Retina (tissue), 1 donor: Measurements from ENCODE around the gene IFNA5.

Experiments used
- DNase-seq: peaks from one replicate; pipeline ENCODE4 v3.0.0-alpha.2; 2016

Gene IFNA5

DNA sequence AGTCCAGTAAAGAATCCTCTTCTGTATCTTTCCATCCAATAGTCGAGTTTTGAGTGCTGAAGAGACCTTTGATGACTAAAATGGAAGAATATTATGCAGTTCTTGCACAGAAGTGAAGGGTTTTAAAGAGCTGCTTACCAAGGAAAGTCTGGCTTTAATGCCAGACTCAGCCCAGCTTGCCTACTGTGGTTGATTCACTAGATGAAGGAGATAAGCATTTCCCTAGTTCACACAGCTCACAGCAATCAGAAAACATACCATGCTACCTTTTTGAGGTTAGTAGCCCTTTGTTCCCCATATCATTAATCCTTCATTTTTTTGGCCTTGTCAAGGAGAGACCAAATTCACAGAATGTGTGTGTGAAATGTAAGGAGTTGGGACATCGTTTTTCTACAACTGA lies 15.3 kb downstream of the IFNA5 start:
- no peak for DNase-seq

DNA sequence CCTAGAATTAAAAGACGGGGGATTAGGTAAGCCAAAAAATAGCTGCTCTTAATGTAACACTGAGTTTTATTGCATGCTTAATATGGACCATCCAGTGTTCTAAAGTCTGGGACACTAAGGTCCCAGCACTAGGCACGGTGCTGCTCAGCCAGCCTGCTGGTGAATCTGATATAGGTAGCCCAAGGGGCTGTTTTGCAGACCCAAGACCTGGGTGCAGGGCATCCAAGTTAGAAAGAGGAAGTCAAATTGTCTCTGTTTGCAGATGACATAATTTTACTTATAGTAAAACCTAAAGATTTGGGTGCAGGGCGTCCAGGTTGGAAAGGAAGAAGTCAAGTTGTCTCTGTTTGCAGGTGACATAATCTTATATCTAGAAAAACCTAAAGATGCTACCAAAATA lies 17.8 kb downstream of the IFNA5 start:
- DNase-seq, result no peak

DNA sequence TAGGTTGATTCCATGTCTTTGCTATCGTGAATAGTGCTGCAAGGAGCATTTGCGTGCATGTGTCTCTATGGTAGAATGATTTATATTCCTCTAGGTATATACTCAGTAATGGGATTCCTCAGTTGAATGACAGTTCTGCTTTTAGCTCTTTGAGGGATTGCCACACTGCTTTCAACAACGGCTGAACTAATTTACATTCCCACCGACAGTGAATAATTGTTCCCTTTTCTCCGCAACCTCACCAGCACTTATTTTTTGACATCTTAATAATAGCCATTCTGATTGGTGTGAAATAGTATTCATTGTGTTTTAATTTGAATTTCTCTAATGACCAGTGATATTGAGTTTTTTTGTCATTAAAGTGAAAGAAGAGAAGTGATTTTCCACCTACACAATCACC lies 18.5 kb downstream of the IFNA5 start:
- DNase-seq, result no peak

DNA sequence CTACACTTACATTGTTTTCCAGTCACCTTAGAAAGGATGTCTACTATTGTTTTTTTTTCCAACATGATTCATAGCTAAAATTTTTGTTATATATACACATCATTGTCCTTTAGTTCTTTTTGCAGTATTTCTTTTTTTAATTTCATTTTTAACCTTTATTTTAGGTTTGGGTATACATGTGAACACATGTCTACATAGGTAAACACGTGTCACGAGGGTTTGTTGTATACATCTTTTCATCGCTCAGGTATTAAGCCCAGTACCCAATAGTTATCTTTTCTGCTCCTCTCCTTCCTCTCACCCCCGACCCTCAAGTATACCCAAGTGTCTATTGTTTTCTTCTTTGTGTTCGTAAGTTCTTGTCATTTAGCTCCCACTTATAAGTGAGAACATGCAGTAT lies 19.0 kb downstream of the IFNA5 start:
- DNase-seq, result no peak

DNA sequence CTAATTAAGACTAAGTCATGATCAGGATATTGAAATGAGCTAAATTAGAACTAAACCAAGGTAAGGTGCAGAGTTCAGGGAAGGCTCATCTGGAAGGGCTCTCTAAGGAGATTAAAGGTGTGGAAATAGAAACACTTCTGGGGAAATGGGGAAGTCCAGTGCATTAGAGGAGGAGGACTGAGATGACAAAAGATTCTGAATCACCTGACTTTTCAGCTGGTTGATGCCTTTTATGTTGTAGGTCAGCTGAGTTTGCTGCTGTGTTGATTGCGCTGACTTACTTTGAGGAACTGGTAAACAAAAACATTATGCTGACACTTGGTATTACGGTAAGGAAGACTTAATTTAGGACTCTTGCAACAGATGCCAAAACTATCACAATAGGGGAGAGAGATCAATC lies 23.8 kb downstream of the IFNA5 start:
- no peak for DNase-seq

DNA sequence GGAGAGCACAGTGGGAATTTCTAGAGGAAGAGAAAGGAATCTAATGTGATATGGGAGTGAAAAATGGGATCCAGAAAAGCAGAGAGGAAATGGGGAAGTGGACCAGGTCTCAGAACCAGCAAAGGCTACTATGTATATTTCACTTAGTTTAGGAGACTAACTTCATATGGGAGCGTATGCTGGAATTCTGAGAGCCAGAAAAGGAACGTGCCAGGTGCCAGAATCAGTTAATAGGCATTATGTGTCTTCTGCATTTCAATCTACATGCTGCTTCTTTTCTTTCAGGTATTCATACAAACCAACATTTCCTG lies 36.8 kb downstream of the IFNA5 start:
- DNase-seq, result no peak

DNA sequence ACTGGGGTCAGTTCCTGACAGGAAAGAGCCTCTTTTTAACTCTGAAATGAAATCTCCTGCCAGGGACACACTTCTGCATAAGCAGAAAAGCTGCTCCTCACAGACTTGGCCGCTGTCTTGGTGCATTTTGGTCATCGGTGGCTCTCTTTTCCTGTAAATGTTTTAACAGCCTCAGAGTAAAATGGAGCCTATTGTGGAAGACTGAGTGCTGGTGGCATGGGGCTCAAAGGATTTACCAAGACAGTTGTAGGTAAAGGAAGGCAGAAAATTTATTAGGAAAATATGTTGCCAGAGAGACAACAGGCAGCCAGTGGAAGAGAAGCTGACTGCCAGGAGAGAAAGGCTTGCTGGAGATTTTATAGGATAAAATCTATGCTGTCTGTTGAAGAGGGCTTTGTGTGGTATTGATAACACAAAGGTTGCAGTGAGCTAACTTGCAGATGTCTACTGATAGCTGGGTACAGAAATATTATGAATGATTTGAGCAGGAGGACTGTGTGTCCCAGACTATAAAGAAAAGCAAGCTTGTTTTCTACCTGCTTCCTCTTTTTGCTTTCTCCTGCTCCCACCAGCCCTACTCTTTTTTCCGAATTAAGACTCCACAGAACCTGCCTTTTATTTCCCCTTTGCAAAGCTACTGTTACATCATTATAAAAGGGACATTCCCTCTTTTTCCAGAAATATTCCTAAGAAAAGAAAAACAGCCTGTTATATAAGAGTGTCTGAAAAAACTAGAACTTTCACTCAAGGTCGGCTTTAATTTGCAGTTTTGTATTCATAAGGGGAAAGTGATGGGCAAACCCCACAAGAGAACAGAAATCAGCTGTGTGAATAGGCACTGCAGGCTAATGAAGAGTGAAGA lies 37.4 kb downstream of the IFNA5 start:
- DNase-seq, result no peak

DNA sequence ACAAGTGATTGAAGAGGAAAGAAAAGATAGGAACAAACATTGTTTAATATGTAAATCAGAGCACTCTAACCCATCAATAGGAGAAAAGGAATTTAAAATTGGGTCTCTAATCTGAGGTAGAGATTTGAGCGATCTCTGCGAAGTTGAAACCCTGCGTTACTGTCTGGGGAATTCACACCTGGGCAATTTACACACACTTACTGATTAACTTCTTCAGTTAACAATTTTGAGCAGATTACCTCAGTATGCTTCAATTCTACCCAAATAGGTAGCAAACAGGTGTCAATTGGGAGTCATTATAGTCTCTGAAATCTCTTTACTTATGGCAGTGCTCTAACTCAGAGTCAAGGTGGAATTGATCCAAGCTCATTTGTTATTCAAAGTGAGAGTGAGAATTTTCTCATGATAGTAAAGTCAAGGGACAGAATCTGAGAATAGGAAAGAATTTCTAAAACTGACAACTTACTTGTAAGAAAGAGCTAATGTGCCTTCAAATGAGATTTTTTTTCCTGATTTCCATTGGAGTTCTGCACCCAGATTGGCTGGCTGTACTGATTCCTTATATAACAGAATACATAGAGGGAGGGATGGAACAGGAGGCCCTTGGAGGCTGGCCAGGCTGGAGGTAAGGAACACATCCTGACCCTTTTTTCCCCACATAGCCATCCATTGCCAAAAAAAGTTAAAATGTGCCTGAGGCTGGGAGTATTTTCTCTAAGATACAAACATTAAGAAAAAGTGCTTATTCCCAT lies 38.2 kb downstream of the IFNA5 start:
- DNase-seq, result no peak

DNA sequence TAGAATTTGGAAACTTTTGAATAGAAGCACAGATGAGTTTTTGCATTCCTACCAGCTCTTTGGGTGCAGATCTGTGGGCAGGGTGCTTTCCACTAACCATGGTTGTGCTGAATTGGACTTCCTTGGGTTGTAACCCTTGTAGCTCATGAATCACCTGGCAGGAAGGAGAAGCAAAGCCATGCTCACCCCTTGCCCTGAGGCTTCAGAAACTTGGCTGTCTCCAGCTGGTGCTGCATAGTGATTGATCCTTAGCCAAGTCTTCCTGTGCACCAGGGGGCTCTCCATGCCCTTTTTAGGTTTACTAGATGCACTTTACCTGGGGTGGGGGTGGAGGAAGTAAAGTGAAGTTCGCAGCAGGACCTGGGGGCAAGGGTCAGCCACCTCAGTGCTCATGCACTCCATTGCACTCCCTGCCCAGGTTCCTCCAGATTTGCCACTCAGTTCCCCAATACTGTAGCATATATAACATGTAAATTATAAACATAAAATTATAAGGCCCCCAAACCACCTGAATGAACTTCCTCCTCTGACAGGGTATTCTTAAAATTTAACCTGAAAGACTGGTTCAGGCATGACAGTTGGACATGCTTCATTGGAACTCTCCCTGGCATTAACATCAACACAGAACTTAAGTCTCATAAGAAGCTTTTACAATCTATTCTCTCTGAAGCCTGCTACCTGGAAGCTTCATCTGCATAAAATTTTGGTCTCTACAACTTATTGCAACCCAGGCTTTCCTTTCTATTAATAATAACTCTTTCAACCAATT lies 39.5 kb downstream of the IFNA5 start:
- DNase-seq, result no peak

DNA sequence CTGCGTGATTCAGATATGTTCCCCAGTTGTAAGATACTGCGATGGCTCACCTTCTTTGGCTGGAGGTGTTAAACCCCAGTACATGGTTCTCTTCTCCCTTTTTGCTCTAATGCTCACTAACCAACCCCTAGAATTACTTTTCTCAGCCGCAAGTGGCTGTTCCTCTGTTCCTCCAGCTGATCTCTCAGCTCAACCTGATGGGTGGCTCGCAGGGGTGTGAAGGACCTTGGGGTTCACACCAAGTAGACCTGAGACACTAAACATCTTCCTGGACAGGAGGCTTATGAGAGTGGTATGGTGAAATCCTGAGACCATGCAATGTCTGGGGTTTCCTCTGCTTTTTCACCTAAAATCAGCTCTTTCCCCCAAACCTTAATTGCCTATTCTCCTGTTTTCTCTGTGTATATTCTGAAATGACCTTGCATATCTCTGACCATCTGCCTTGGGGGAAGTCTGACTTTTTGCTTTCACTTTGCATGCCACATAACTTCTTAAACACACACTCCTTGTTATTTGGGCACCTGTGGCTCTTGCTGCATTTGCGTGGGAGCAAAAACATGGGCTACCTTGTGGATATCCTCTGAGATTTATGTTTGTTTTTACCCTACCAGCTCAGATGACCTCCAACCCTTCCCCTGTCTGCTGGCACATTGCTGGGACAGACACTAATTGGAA lies 49.4 kb downstream of the IFNA5 start:
- DNase-seq, result no peak
